NCI-H345 (cell line): ENCODE results near the gene UNG.

Experiments
- DNase-seq: peaks from one replicate; lab custom pipeline; 2025; lab: John Stamatoyannopoulos, UW

The UNG gene

DNA sequence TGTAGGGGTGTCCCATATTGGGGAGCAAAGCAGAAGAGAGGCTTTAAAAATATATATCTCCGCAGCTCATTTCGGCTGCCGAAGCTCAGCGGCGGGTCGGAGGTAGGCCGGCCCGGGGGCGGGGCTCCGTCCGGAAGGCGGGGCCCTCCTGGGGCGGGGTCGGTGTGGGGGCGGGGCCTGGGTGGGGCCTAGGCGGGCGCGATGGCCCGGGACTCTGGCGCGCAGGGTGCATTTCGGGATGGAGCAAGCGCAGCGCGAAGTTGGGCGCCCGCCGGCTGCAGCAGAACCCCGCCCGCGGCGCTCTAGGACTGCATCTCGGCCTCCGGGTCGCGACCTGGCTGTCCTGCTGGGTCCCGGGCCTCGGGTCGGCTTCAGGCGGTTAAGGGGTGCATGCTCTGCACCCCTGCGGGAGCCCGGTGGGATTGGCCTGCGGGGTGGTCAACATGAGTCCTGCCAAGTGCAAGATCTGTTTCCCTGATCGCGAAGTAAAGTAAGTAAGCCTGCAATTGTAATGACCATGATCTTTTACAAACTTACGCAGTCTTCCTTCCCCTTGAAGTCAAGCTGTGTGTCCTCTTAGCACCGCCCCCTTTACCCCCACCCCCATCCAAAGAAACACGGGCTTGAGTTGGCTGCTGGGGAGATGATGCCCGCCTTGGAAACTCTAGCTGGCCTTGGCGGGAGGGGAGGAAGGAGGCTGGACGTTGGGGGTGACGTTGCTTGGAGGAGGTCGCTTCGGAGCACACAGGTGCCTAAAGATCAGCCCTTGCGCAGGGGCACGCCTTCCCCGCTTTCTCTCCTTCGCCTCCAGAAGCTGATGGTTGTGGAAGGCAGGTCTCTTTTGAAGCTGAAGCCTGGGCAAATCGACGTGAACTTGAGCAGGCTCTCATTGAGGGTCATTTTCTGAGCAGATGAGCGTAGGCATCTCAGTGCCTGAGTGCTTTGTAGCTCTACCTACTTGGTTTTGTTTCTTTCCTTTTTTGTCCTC lies 57.3 kb downstream of the UNG start:
- peak; percentile 77 for DNase-seq

DNA sequence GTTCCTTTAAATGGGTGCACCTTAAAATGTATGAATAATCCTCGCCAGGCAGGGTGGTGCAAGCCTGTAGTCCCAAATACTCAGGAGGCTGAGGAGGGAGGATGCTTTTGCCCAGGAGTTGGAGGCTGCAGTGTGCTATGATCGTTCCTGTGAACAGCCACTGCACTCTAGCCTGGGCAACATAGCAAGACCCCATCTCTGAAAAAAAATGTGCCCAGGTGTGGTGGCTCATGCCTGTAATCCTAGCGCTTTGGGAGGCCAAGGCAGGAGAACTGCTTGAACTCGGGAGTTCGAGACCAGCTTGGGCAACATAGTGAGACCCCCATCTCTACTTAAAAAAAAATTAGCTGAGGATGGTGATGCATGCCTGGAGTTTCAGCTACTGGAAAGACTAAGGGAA lies 58.6 kb downstream of the UNG start:
- DNase-seq = no peak

DNA sequence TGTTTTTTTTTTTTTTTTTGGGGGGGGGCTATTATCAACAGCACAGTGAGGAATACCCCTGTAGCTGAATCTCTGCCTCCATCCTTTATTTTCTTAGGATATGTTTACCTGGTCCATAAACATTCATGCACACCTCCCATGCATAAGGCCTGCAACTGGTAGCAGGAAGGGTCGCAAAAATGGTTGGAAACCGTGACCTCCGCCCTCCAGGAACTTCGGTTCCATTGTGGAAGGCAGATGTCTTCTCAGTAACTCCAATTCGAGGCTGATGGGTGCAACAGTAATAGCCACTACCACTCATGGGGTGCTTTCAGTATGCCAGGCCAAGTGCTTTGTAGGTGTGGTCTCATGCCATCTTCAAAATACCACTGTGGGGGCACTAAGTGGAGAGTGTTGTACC lies 59.2 kb downstream of the UNG start:
- DNase-seq = no peak

DNA sequence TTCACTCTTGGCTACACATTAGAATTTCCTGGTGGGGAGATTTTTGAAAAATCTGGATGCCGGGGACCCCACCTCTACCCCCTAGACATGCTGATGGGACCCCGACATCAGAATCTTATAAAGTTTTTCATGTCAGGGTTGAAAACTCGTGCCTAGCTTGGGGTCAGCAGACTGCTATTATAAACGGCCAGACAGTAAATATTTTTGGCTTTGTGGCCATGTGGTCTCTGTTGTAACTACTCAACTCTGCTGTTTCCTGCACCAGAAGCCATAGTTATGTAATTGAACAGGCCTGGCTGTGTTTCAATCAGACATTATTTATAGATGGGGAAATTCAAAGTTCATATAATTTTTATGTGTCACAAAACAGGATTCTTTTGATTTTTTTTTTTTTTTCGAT lies 60.6 kb downstream of the UNG start:
- DNase-seq = no peak

DNA sequence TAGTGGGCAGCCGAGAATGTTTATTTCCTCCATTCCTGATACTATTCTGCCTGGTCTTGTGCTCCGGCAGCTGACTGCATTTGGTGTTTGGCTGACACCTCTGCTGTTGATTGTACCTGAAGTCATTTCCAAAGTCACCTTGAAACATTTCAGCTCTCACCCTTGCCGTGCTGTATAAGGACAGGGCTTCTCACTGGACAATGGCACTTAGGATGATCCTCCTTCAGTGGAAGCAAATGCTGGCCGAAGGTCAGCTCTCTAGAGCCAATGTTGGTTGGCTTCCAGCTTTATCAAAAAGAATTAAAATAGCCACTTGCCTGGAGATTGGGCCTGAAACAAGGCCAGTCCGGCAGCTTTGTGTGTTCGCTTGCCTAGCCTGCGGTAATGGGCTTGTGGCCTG lies 63.0 kb downstream of the UNG start:
- no peak for DNase-seq
